GM23338 (cell line): Measurements from ENCODE around the gene CD44. TPM values are rescaled to one million over a fixed set of nuclear protein-coding genes. Genes with fewer than 3 reads are reported as not detected.

Experiments
- ATAC-seq: fragments of 200-7000 bp; cut with Tn5 transposase; 3 replicates; pipeline ENCODE4 v1.9.1; 2020
- DNase-seq: peaks from one replicate; pipeline ENCODE4 v3.0.0-alpha.2; 2015; ENCODE audit warnings: low spot score
- H2AFZ ChIP-seq: fragments of 200-600 bp; sonication (generic); 2 replicates; pipeline ENCODE4 v1.8.0; 2016; ENCODE audit warnings: antibody characterized with exemption, mild to moderate bottlenecking, moderate library complexity
- H3F3A ChIP-seq: fragments of 200-600 bp; sonication (generic); replicated peaks from 2 replicates; pipeline ENCODE4 v1.8.0; 2017; ENCODE audit warnings: antibody characterized with exemption, mixed run types, low read depth
- H3K27ac ChIP-seq: fragments of 200-600 bp; sonication (generic); 2 replicates; pipeline ENCODE4 v1.6.1; 2016; ENCODE audit warnings: low read depth
- H3K27me3 ChIP-seq: fragments of 200-600 bp; sonication (generic); 2 replicates; pipeline ENCODE4 v1.8.0; 2016; ENCODE audit warnings: mild to moderate bottlenecking, mixed run types, moderate library complexity; ENCODE audit not compliant: insufficient read depth
- H3K36me3 ChIP-seq: fragments of 200-600 bp; sonication (generic); 2 replicates; pipeline ENCODE4 v1.8.0; 2016; ENCODE audit warnings: mild to moderate bottlenecking; ENCODE audit not compliant: insufficient read depth
- H3K4me1 ChIP-seq: fragments of 200-600 bp; sonication (generic); 2 replicates; pipeline ENCODE4 v1.8.0; 2016; ENCODE audit warnings: mild to moderate bottlenecking, moderate library complexity; ENCODE audit not compliant: insufficient read depth
- H3K4me2 ChIP-seq: fragments of 200-600 bp; sonication (generic); 2 replicates; pipeline ENCODE4 v1.7.1; 2017; ENCODE audit warnings: mixed run types
- H3K4me3 ChIP-seq: fragments of 200-600 bp; sonication (generic); 2 replicates; pipeline ENCODE4 v1.6.1; 2016; ENCODE audit warnings: mixed run types
- H3K79me2 ChIP-seq: fragments of 200-600 bp; sonication (generic); replicated peaks from 2 replicates; pipeline ENCODE4 v1.8.0; 2017; ENCODE audit warnings: mild to moderate bottlenecking; ENCODE audit not compliant: insufficient read depth
- H3K9me2 ChIP-seq: fragments of 200-600 bp; sonication (generic); 2 replicates; pipeline ENCODE4 v1.8.0; 2017; ENCODE audit not compliant: insufficient read depth
- H4K20me1 ChIP-seq: fragments of 200-600 bp; sonication (generic); replicated peaks from 2 replicates; pipeline ENCODE4 v1.8.0; 2017; ENCODE audit warnings: mild to moderate bottlenecking; ENCODE audit not compliant: insufficient read depth
- H3K27ac Mint-ChIP-seq: 2 replicates; pipeline ENCODE4 v1.8.0; 2020; ENCODE audit warnings: inconsistent platforms, mild to moderate bottlenecking, moderate library complexity, mixed read lengths
- H3K27me3 Mint-ChIP-seq: 3 replicates; pipeline ENCODE4 v1.8.0; 2022; ENCODE audit warnings: low read depth, mild to moderate bottlenecking, moderate library complexity, mixed read lengths, inconsistent platforms; ENCODE audit not compliant: insufficient read depth, poor library complexity
- H3K36me3 Mint-ChIP-seq: 3 replicates; pipeline ENCODE4 v1.8.0; 2021; ENCODE audit warnings: low read depth, mild to moderate bottlenecking, inconsistent platforms, moderate library complexity, mixed read lengths
- H3K4me1 Mint-ChIP-seq: 3 replicates; pipeline ENCODE4 v1.8.0; 2020; ENCODE audit warnings: mild to moderate bottlenecking, inconsistent platforms, mixed read lengths
- H3K4me3 Mint-ChIP-seq: 3 replicates; pipeline ENCODE4 v1.8.0; 2021; ENCODE audit warnings: moderate library complexity, mild to moderate bottlenecking, inconsistent platforms, mixed read lengths
- H3K9me3 Mint-ChIP-seq: 3 replicates; pipeline ENCODE4 v1.8.0; 2020; ENCODE audit warnings: moderate library complexity, mild to moderate bottlenecking, inconsistent platforms, mixed read lengths
- CREB1 ChIP-seq: fragments of 250-450 bp; sonication (Bioruptor Pico); IDR thresholded peaks from 2 replicates; pipeline ENCODE4 v1.5.0; 2020; ENCODE audit warnings: low read depth, mild to moderate bottlenecking, moderate library complexity
- CTCF ChIP-seq, 2 experiments: fragments of 200-600 bp in 1 of 2; sonication (generic) in 1 of 2; conservative IDR thresholded peaks; 2 replicates each; pipeline versions ENCODE4 v1.5.1 to v1.6.1; 2016 to 2017; ENCODE audit warnings: antibody characterized with exemption in 2 of 2, low read depth in 2 of 2, mild to moderate bottlenecking in 2 of 2, moderate library complexity in 1 of 2
- ETS1 ChIP-seq: IDR thresholded peaks from 2 replicates; pipeline ENCODE4 v1.6.1; 2016; ENCODE audit warnings: antibody characterized with exemption
- EZH2phosphoT487 ChIP-seq: fragments of 200-600 bp; sonication (generic); IDR thresholded peaks from one replicate; pipeline ENCODE4 v1.8.1; 2018; ENCODE audit warnings: antibody characterized with exemption; ENCODE audit not compliant: unreplicated experiment
- NANOG ChIP-seq: IDR thresholded peaks from 2 replicates; pipeline ENCODE4 v1.6.1; 2016; ENCODE audit warnings: antibody characterized with exemption, borderline replicate concordance
- POLR2AphosphoS5 ChIP-seq: IDR thresholded peaks from 2 replicates; pipeline ENCODE4 v1.6.1; 2016; ENCODE audit warnings: antibody characterized with exemption, low read depth
- STAT1 ChIP-seq: IDR thresholded peaks from one replicate; pipeline ENCODE4 v1.6.1; 2016; ENCODE audit warnings: antibody characterized with exemption; ENCODE audit not compliant: unreplicated experiment
- ZNF114 ChIP-seq: fragments of 250-450 bp; sonication (Bioruptor Pico); IDR thresholded peaks from 2 replicates; pipeline ENCODE4 v1.5.0; 2020; ENCODE audit warnings: mild to moderate bottlenecking, moderate library complexity
- ZNF331 ChIP-seq: fragments of 250-450 bp; sonication (Bioruptor Pico); IDR thresholded peaks from 2 replicates; pipeline ENCODE4 v1.5.0; 2020; ENCODE audit warnings: low read depth, mild to moderate bottlenecking, moderate library complexity
- polyA plus RNA-seq: library from polyadenylated mRNA; unstranded; fragments of >200 nt; fragmentation: Nextera tagmentation; extraction: Ambion mirVana; gene quantifications from 2 replicates; pipeline ENCODE4 v1.2.1, GENCODE V29; 2016
- total RNA-seq: library from RNA; depleted of rRNA; stranded (reverse); fragments of >200 nt; shearing (Covaris generic); gene quantifications from 2 replicates; pipeline ENCODE4 v1.2.3, GENCODE V29; 2014
- TF ChIP-seq, protein P1 (sequence below): IDR thresholded peaks from one replicate; pipeline ENCODE4 v1.6.1; 2018; ENCODE audit warnings: antibody characterized with exemption; ENCODE audit not compliant: unreplicated experiment

Gene CD44
- total and polyA plus RNA-seq, 2 experiments from 2014 or later = 4.0 to 10.1 TPM

GRCh38 chr11:35239471-35240075 is 100.6 kb downstream of the CD44 start (continued):
- TF ChIP-seq, protein P1, sequence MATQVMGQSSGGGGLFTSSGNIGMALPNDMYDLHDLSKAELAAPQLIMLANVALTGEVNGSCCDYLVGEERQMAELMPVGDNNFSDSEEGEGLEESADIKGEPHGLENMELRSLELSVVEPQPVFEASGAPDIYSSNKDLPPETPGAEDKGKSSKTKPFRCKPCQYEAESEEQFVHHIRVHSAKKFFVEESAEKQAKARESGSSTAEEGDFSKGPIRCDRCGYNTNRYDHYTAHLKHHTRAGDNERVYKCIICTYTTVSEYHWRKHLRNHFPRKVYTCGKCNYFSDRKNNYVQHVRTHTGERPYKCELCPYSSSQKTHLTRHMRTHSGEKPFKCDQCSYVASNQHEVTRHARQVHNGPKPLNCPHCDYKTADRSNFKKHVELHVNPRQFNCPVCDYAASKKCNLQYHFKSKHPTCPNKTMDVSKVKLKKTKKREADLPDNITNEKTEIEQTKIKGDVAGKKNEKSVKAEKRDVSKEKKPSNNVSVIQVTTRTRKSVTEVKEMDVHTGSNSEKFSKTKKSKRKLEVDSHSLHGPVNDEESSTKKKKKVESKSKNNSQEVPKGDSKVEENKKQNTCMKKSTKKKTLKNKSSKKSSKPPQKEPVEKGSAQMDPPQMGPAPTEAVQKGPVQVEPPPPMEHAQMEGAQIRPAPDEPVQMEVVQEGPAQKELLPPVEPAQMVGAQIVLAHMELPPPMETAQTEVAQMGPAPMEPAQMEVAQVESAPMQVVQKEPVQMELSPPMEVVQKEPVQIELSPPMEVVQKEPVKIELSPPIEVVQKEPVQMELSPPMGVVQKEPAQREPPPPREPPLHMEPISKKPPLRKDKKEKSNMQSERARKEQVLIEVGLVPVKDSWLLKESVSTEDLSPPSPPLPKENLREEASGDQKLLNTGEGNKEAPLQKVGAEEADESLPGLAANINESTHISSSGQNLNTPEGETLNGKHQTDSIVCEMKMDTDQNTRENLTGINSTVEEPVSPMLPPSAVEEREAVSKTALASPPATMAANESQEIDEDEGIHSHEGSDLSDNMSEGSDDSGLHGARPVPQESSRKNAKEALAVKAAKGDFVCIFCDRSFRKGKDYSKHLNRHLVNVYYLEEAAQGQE = no peak
- no peak for TF ChIP-seq EZH2phosphoT487
- no peak for TF ChIP-seq ZNF331 (CRISPR knock-in tag)
- TF ChIP-seq ETS1 = no peak
- TF ChIP-seq NANOG = no peak

GRCh38 chr11:35241083-35241482 is 102.1 kb downstream of the CD44 start:
- ATAC-seq = no peak
- DNase-seq = no peak
- H3K79me2 ChIP-seq = no peaks in the 10 kb centered on the region
- H3K9me3 Mint-ChIP-seq = no peaks in the 10 kb centered on the region
- H3F3A ChIP-seq = no peaks in the 10 kb centered on the region
- no peaks in the 10 kb centered on the region for H3K36me3 Mint-ChIP-seq
- TF ChIP-seq CTCF (conservative IDR thresholded peaks at IDR 0.05; ENCODE audit: low read depth in 2 of 2) = no peak
- no peak for TF ChIP-seq ZNF114
- no peak for TF ChIP-seq EZH2phosphoT487
- no peak for TF ChIP-seq POLR2AphosphoS5
- TF ChIP-seq CREB1 (CRISPR knock-in tag) = no peak
- no peak for TF ChIP-seq STAT1
- no peak overlapping the region for H3K27ac Mint-ChIP-seq
- no peaks in the 10 kb centered on the region for H3K36me3 ChIP-seq
- no peaks in the 10 kb centered on the region for H4K20me1 ChIP-seq
- H3K4me1 Mint-ChIP-seq = peaks cover 12% of the 10 kb centered on the region
- H3K4me1 ChIP-seq = peaks cover 5% of the 10 kb centered on the region; the same call in 1 of the 2 replicates
- no peak overlapping the region for H3K4me3 ChIP-seq
- H3K4me3 Mint-ChIP-seq = no peak overlapping the region
- peaks cover 9% of the 10 kb centered on the region for H3K27me3 Mint-ChIP-seq
- H3K27ac ChIP-seq = no peak overlapping the region
- no peaks in the 10 kb centered on the region for H3K27me3 ChIP-seq
- no peaks in the 10 kb centered on the region for H3K9me2 ChIP-seq
- H2AFZ ChIP-seq = no peak overlapping the region
- no peak overlapping the region for H3K4me2 ChIP-seq
